Erythroblast (primary cell): Measurements from ENCODE around the gene EIF4G3.

Experiments
- GATA1 ChIP-seq: IDR thresholded peaks from 2 replicates; pipeline ENCODE4 v1.6.1; 2011; ENCODE audit warnings: low read depth, mild to moderate bottlenecking, control low read depth, low read length, moderate library complexity
- POLR2A ChIP-seq: IDR thresholded peaks from 2 replicates; pipeline ENCODE4 v1.6.1; 2011; ENCODE audit warnings: mild to moderate bottlenecking, low read length

DNA sequence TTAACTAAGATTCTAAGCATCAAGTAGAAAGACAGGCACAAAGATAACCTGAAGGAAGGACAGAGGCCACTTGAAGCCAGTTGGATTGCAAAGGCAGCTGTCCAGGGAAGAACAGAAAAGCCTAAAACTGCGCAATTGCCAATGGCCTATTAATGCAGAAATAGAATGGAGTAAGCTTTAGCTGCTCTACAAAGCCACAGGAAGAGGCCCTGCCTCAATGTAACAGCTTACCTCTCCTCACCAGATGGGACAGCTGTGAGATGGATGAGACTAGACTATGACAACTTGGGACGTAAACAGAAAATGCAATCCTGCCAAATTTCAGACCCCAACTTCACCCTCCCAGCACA, 176.5 kb downstream of the EIF4G3 start:
- no peak for TF ChIP-seq POLR2A
- no peak for TF ChIP-seq GATA1
